NOMO-1 (cell line): ENCODE results near the gene ZDHHC17.

Source experiments
- DNase-seq, 2 experiments: peaks; one replicate each; lab custom pipeline; 2025; ENCODE audit not compliant: unreplicated experiment in 2 of 2; lab: John Stamatoyannopoulos, UW

The ZDHHC17 gene

GRCh38 chr12:76813265-76813664 is 49.4 kb downstream of the ZDHHC17 start:
- DNase-seq, result no peak

GRCh38 chr12:76813972-76814371 is 50.1 kb downstream of the ZDHHC17 start:
- DNase-seq, result no peak

- DNase-seq, result no peak
These were observed 57.1 kb downstream of the ZDHHC17 start for GRCh38 chr12:76820888-76821482.

- no peak for DNase-seq
These were observed 66.5 kb downstream of the ZDHHC17 start for GRCh38 chr12:76830436-76830835.

GRCh38 chr12:76836633-76837032 is 72.7 kb downstream of the ZDHHC17 start:
- DNase-seq, result no peak

- no peak for DNase-seq
These were observed 83.3 kb downstream of the ZDHHC17 start for GRCh38 chr12:76847260-76847659.

GRCh38 chr12:76848132-76848531 is 84.2 kb downstream of the ZDHHC17 start:
- no peak for DNase-seq

- no peak for DNase-seq
These were observed 88.2 kb downstream of the ZDHHC17 start for GRCh38 chr12:76852106-76852505.

- DNase-seq, result no peak
These were observed 91.4 kb downstream of the ZDHHC17 start for GRCh38 chr12:76855271-76855670.

GRCh38 chr12:76856018-76856644 is 92.2 kb downstream of the ZDHHC17 start:
- no peak for DNase-seq

GRCh38 chr12:76859611-76860010 is 95.7 kb downstream of the ZDHHC17 start:
- DNase-seq, result no peak

- no peak for DNase-seq
These were observed 96.3 kb downstream of the ZDHHC17 start for GRCh38 chr12:76860256-76860655.

GRCh38 chr12:76863005-76863670 is 99.2 kb downstream of the ZDHHC17 start:
- no peak for DNase-seq

GRCh38 chr12:76863837-76864236 is 99.9 kb downstream of the ZDHHC17 start:
- DNase-seq, result no peak

- no peak for DNase-seq
These were observed 101.0 kb downstream of the ZDHHC17 start for GRCh38 chr12:76864791-76865400.

- no peak for DNase-seq
These were observed 102.2 kb downstream of the ZDHHC17 start for GRCh38 chr12:76866151-76866567.

- no peak for DNase-seq
These were observed 102.8 kb downstream of the ZDHHC17 start for GRCh38 chr12:76866726-76867125.

- DNase-seq, result no peak
These were observed 107.2 kb downstream of the ZDHHC17 start for GRCh38 chr12:76871082-76871481.

GRCh38 chr12:76871742-76872141 is 107.8 kb downstream of the ZDHHC17 start:
- no peak for DNase-seq

- DNase-seq, result no peak
These were observed 108.5 kb downstream of the ZDHHC17 start for GRCh38 chr12:76872415-76872814.

- DNase-seq, result no peak
These were observed 110.1 kb downstream of the ZDHHC17 start for GRCh38 chr12:76874027-76874426.
